Measurements from ENCODE around the gene MSL3. TPM values are rescaled to one million over a fixed set of nuclear protein-coding genes. Genes with fewer than 3 reads are reported as not detected.

Gene MSL3
- total RNA-seq, 1 experiment from 2014 or later: 17.0 TPM

DNA sequence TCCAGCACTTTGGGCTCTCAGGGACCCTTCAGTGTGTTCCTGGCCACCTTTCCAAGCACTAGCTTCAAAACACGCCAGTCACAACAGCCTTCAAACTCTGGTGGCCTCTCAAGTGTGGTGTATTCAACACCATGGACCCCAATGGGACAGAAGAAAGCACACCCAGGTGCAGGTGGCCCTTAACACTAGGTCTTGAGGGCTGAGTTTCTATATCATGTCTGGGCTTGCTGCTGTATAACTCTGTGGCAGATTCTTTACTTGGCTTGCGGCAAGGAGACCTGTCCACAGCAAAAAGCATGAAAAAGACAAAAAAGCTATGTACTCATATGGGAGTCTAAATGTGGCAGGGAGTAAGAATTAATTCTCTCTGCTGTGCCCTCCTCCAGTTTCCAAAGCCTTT lies 23.1 kb downstream of the MSL3 start:
- Histone ChIP-seq H3K4me1 (ENCODE audit: control insufficient read depth, insufficient read depth, low read length) (no peaks in the 10 kb centered on the region), H3K27ac (ENCODE audit: low read length) (no peak overlapping the region), H3K9me3 (ENCODE audit: control insufficient read depth, insufficient read depth, low read depth, low read length) (no peaks in the 10 kb centered on the region), H3K36me3 (ENCODE audit: control insufficient read depth, insufficient read depth, low read length) (no peaks in the 10 kb centered on the region), H3K27me3 (ENCODE audit: control insufficient read depth, insufficient read depth, low read length) (no peaks in the 10 kb centered on the region), H3K4me3 (ENCODE audit: low read depth in 2 of 2, low read length in 2 of 2) (no peak overlapping the region)
- CTCF ChIA-PET: no interaction called here
- in situ Hi-C loops (cut with HindIII; ENCODE audit: low pct_unique_long_range_greater_than_20kb, low sequenced_read_pairs): no loop called here
- ATAC-seq: no peak
- BruUV-seq (replicated peaks): no TSS peak
- POLR2A ChIA-PET: no interaction called here
- TF ChIP-seq TCF7L2 (IDR thresholded peaks at IDR 0.05; ENCODE audit: low read depth, low read length): no peak
- TF ChIP-seq, protein P1, sequence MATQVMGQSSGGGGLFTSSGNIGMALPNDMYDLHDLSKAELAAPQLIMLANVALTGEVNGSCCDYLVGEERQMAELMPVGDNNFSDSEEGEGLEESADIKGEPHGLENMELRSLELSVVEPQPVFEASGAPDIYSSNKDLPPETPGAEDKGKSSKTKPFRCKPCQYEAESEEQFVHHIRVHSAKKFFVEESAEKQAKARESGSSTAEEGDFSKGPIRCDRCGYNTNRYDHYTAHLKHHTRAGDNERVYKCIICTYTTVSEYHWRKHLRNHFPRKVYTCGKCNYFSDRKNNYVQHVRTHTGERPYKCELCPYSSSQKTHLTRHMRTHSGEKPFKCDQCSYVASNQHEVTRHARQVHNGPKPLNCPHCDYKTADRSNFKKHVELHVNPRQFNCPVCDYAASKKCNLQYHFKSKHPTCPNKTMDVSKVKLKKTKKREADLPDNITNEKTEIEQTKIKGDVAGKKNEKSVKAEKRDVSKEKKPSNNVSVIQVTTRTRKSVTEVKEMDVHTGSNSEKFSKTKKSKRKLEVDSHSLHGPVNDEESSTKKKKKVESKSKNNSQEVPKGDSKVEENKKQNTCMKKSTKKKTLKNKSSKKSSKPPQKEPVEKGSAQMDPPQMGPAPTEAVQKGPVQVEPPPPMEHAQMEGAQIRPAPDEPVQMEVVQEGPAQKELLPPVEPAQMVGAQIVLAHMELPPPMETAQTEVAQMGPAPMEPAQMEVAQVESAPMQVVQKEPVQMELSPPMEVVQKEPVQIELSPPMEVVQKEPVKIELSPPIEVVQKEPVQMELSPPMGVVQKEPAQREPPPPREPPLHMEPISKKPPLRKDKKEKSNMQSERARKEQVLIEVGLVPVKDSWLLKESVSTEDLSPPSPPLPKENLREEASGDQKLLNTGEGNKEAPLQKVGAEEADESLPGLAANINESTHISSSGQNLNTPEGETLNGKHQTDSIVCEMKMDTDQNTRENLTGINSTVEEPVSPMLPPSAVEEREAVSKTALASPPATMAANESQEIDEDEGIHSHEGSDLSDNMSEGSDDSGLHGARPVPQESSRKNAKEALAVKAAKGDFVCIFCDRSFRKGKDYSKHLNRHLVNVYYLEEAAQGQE (IDR thresholded peaks at IDR 0.05; ENCODE audit: insufficient read depth in 1 of 2, low read depth in 2 of 2, low read length in 1 of 2): no peak
- TF ChIP-seq, protein P2, sequence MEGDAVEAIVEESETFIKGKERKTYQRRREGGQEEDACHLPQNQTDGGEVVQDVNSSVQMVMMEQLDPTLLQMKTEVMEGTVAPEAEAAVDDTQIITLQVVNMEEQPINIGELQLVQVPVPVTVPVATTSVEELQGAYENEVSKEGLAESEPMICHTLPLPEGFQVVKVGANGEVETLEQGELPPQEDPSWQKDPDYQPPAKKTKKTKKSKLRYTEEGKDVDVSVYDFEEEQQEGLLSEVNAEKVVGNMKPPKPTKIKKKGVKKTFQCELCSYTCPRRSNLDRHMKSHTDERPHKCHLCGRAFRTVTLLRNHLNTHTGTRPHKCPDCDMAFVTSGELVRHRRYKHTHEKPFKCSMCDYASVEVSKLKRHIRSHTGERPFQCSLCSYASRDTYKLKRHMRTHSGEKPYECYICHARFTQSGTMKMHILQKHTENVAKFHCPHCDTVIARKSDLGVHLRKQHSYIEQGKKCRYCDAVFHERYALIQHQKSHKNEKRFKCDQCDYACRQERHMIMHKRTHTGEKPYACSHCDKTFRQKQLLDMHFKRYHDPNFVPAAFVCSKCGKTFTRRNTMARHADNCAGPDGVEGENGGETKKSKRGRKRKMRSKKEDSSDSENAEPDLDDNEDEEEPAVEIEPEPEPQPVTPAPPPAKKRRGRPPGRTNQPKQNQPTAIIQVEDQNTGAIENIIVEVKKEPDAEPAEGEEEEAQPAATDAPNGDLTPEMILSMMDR (IDR thresholded peaks at IDR 0.05): no peak
- no peak for TF ChIP-seq SIN3A (IDR thresholded peaks at IDR 0.05; ENCODE audit: borderline replicate concordance, insufficient read depth, low read depth, low read length)
- no peak for TF ChIP-seq POLR2AphosphoS5 (IDR thresholded peaks at IDR 0.05; ENCODE audit: low read depth, low read length)
- intact Hi-C loops (cut with micrococcal nuclease; ENCODE audit: unreplicated experiment): no loop called here
- no peak for DNase-seq (ENCODE audit: low read depth, low spot score)

DNA sequence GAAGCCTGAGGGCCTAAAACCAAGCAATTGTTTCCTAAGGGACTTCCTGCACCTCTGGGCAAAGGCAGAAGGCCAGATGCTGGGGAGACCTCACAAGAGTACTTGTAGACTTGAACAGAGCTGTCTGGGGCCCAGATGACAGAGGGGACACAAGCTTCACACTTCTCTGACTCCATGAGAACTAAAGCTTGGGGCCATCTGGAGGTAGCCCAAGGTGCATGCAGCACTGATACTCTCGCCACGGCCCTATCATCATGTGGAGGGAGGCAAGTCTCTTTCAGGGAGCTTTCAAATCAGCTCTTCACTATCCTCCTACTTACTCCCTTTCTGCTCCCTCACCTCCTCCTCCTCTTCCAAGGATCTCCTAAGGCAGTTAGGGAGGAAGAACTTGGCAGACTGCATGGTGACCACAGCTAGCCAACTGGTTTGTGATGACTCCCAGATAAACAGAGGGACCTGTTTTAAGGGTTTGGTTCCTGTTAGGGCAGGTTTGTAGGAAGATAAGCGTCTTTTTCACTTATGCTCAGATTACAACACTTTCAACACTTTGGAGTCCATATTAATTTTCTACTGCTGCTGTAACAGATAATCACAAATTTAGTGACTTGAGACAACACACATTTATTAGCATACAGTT lies 23.8 kb downstream of the MSL3 start:
- Histone ChIP-seq H3K9me3 (ENCODE audit: control insufficient read depth, insufficient read depth, low read depth, low read length) (no peaks in the 10 kb centered on the region), H3K4me3 (ENCODE audit: low read depth in 2 of 2, low read length in 2 of 2) (no peak overlapping the region), H3K36me3 (ENCODE audit: control insufficient read depth, insufficient read depth, low read length) (no peaks in the 10 kb centered on the region), H3K27me3 (ENCODE audit: control insufficient read depth, insufficient read depth, low read length) (no peaks in the 10 kb centered on the region), H3K4me1 (ENCODE audit: control insufficient read depth, insufficient read depth, low read length) (no peaks in the 10 kb centered on the region), H3K27ac (ENCODE audit: low read length) (no peak overlapping the region)
- ChIA-PET CTCF (no interaction called here), POLR2A (no interaction called here)
- in situ Hi-C loops (cut with HindIII; ENCODE audit: low pct_unique_long_range_greater_than_20kb, low sequenced_read_pairs): no loop called here
- no peak for DNase-seq (ENCODE audit: low read depth, low spot score)
- intact Hi-C loops (cut with micrococcal nuclease; ENCODE audit: unreplicated experiment): no loop called here
- BruUV-seq (replicated peaks): no TSS peak
- no peak for ATAC-seq
- TF ChIP-seq SIN3A (IDR thresholded peaks at IDR 0.05; ENCODE audit: borderline replicate concordance, insufficient read depth, low read depth, low read length) (no peak), TCF7L2 (IDR thresholded peaks at IDR 0.05; ENCODE audit: low read depth, low read length) (no peak), POLR2AphosphoS5 (IDR thresholded peaks at IDR 0.05; ENCODE audit: low read depth, low read length) (no peak)
- TF ChIP-seq, protein P1 (IDR thresholded peaks at IDR 0.05; ENCODE audit: insufficient read depth in 1 of 2, low read depth in 2 of 2, low read length in 1 of 2): no peak
- TF ChIP-seq, protein P2 (IDR thresholded peaks at IDR 0.05): no peak

All from Panc1 (cell line).